SH-SY5Y (cell line): ENCODE measurements around the gene KRT3.

Source experiments
- GATA2 ChIP-seq: IDR thresholded peaks from 2 replicates; pipeline ENCODE4 v1.6.1; 2011; ENCODE audit warnings: mild to moderate bottlenecking, low read depth, low read length
- GATA3 ChIP-seq: IDR thresholded peaks from 2 replicates; pipeline ENCODE4 v1.6.1; 2011; ENCODE audit warnings: low read depth, mild to moderate bottlenecking, low read length, moderate library complexity

DNA sequence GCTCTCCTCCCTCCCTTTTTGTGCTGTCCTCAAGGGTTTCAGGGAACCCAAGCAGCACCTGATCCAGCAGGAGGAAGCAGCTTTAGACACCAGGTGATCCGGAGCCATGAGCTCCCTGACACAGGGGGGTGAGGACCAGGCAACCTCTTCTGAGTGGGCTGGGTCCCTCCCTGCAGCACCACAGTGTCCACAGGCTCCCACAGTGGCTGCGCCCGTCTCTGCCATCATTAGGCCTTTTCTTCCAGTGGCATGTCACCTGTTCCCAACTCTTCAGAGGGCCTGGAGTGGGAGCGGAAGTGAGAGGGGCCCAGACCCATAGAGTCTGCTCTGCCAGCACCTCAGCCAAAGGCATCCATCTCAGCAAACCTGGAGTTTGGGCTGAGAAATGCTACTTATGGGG is 18.4 kb downstream of the KRT3 start:
- TF ChIP-seq GATA3 (no peak), GATA2 (no peak)
